NCI-H526 (cell line): ENCODE data around the gene TRIP13.
"Not testable (repeated sequence)": the region's sequence is repeated elsewhere in the genome, so short reads cannot be mapped to it uniquely, and the experiment has no call there.

Experiments
- DNase-seq, 2 experiments: peaks; one replicate each; lab custom pipeline; 2025; lab: John Stamatoyannopoulos, UW

The TRIP13 gene

DNA sequence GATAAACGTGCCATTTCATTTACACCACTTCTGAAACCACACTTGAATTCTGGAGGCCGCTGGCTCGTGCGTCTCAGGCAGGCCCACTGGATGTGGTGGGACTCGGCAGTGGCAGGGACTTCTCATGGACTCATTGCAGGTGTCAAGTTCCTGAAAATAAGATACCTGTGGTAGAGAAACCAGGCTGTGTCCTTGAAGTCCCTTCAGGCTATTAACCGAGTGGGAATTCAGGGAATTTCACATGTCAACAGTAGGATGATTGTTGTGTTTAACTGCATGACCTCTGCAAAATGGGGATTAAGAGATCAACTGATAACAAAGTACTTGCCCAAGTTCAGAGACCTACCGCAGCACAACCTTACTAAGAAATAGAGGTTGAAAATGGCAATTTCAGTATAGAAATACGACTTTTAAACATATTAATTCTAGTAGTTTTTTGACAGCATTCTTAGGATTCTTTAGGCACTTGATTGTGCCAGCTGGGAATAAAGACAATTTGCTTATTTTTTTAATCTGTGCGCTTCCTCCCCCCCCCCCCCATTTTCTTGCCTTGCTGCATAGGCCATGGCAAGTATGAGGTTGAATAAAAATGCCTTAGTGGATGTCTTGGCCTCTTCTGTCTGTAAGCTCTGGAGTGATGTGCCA, 26.8 kb downstream of the TRIP13 start:
- DNase-seq, result no peak

- no peak for DNase-seq
Measured at GRCh38 chr5:920321-920720, 27.6 kb downstream of the TRIP13 start.

DNA sequence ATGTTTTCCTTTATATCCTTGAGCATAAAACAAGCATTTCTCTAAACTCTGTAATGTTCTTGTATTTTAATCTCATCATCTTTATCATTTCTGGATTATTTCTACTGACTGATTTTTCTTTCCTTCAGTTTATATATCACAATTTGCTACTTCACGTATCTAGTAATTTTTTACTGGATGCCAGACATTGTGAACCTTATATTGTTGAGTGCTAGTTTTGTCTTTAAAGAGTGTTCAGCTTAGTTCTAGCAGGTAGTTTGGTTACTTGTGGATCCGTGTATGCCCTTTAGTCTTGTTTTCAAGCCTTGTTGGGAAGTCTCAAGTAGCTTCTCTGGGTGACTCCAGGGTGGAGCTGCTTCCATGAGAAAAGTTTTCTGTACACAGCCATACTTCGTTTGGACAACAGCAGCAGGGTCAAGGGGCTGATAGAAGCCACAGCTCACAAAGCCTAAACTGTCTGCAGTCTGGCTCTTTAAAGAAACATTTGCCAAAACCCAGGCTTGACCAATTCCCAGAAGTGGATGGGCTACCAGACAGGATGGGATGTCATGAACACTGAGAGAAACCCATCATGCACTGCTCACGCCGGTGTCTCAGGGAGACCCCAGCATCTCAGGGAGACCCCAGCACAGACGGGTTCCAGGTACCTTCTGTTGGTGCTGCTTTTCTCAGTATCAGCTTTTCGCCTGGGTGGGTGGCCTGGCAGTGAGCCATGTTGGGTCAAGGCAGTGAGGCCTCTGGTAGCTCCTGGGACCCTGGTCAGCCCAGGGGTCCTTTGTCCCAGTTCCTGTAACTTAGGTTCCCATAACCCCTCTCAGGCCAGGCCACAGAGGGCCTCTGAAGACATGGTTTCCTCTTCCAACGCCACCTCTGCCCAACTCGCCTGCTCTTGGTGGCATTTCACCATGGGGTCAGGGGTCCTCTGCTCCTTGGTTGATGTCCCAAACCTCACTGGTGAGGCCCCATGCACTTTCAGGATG, 29.1 kb downstream of the TRIP13 start:
- DNase-seq, result no peak

- DNase-seq, result no peak
Measured at GRCh38 chr5:922436-923280, 30.0 kb downstream of the TRIP13 start.

GRCh38 chr5:923281-923873, 30.7 kb downstream of the TRIP13 start:
- peak; percentile 49 to 88 for DNase-seq

GRCh38 chr5:926417-927171, 33.9 kb downstream of the TRIP13 start:
- peak in 1 of 2 experiments; percentile 65 for DNase-seq

- no peak for DNase-seq
Measured at GRCh38 chr5:927172-928015, 34.7 kb downstream of the TRIP13 start.

GRCh38 chr5:929182-929581, 36.5 kb downstream of the TRIP13 start:
- DNase-seq, result not testable (repeated sequence)

DNA sequence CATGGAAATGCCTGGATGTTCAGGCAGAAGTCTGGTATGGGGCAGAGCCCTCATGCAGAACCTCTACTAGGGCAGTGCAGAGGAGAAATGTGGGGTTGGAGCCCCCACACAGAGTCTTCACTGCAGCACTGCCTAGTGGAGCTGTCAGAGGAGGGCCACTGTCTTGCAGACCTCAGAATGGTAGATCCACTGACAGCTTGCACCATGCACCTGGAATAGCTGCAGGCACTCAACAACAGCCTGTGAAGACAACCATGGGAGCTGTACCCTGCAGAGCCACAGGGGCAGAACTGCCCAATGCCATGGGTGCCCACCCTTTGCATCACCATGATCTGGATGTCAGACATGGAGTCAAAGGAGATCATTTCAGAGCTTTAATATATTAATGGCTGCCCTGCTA, 36.9 kb downstream of the TRIP13 start:
- DNase-seq, result no peak

- no peak for DNase-seq
Measured at GRCh38 chr5:930866-931265, 38.2 kb downstream of the TRIP13 start.

GRCh38 chr5:931570-932145, 39.0 kb downstream of the TRIP13 start:
- DNase-seq, result no peak

DNA sequence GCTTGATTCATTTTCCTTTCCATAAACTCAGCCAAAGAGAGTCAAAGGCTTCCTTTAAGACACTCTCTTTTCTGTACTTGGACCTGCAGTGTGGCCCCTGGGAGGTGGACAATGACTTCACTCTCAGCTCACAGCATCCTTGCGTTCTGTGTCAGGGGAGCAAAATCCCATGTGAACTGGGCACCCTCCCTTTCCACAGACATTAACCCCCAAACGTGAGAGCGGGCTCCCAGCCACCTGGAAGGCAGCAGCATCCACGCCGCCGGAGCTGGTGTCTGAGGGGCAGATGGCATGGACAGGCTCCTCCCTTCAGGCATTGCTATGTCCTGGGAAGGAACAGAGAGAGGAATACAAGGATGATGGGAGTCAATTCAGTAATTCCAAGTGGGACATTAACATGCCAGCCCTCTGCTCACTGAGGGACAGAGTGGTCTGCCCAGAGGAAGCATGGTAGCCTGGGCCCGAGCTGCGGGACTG, 39.5 kb downstream of the TRIP13 start:
- no peak for DNase-seq

- no peak for DNase-seq
Measured at GRCh38 chr5:932628-933250, 40.1 kb downstream of the TRIP13 start.

GRCh38 chr5:933251-933861, 40.7 kb downstream of the TRIP13 start:
- no peak for DNase-seq

- not testable (repeated sequence) for DNase-seq
Measured at GRCh38 chr5:933951-934350, 41.3 kb downstream of the TRIP13 start.

GRCh38 chr5:934381-934967, 41.8 kb downstream of the TRIP13 start:
- DNase-seq, result not testable (repeated sequence)

- DNase-seq, result no peak
Measured at GRCh38 chr5:935510-936084, 42.9 kb downstream of the TRIP13 start.
